ENCODE results near the gene THUMPD1.

THUMPD1 gene

DNA sequence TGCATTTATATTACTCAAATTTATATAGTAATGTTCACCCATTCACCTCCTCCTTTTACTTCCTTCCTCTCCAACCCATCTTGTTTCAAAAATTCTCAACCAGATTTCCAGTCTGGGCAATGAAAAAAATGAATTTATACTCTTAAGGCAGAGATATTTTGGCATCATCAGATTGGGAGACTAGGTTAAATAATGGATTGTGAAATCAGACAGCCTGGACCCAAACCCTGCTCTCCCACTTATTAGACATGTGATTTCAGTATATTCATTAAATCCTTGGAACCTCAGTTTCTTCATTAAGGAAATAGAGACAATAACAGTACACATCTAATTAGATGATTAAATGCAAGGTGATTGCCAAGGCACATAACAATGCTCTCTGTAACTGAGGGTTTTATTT, 52.0 kb downstream of the THUMPD1 start:
- DNase-seq: no peak

DNA sequence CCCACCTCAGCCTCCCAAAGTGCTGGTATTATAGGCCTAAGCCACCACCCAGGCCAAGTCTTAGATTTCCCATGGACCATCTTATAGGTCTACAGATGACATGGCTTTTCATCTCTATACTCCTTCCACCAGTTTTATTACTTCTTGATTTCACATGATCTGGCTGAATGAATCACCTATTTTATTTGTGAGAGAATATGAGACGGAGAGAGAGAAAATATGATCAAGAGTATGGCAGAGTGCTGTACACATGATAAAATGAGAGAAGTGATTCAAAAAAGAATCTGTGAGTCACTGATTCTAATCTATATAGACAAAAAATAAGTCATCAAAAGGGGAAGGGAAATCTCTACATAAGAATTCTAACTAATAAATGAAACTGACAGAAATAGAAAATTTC, 57.8 kb downstream of the THUMPD1 start:
- DNase-seq: no peak

Measured in hippocampal formation (tissue), 2 donors.